CD4-positive, alpha-beta T cell (primary cell): ENCODE measurements around the gene SPTLC1. TPM values are rescaled to one million over a fixed set of nuclear protein-coding genes. Genes with fewer than 3 reads are reported as not detected.

Experiments
- ATAC-seq: fragments of 200-7000 bp; cut with Tn5 transposase; one replicate; pipeline ENCODE4 v1.10.0; 2022; ENCODE audit warnings: mild to moderate bottlenecking; ENCODE audit not compliant: poor library complexity
- CTCF ChIA-PET: fragments of 350-600 bp; sonication (Branson Sonifier 250); formaldehyde crosslinking; loops from one replicate; lab custom pipeline; 2021; ENCODE audit warnings: antibody characterized with exemption, inconsistent platforms; lab: Charles Lee
- POLR2A ChIA-PET: fragments of 350-600 bp; sonication (Branson Sonifier 250); formaldehyde crosslinking; loops from one replicate; lab custom pipeline; 2021; ENCODE audit warnings: antibody characterized with exemption, inconsistent platforms; lab: Charles Lee
- DNase-seq, 14 experiments: peaks; one replicate each; pipeline ENCODE4 v3.0.0-alpha.2; 2013 to 2020; ENCODE audit warnings: mixed read lengths in 2 of 14
- H3K27ac ChIP-seq, 2 donors: one replicate each; pipeline versions ENCODE4 v1.5.1 to v1.7.0; 2013; ENCODE audit warnings: low read length in 2 of 2, low read depth in 1 of 2, mild to moderate bottlenecking in 1 of 2
- H3K27me3 ChIP-seq, 2 experiments: 1 replicate in 1 of 2; 2 replicates in 1 of 2; pipeline versions ENCODE4 v1.6.1 to v1.7.0; 2013; ENCODE audit warnings: low read length in 2 of 2, control low read depth in 1 of 2, mild to moderate bottlenecking in 1 of 2, moderate library complexity in 1 of 2; ENCODE audit not compliant: insufficient read depth in 2 of 2, control insufficient read depth in 1 of 2
- H3K36me3 ChIP-seq: one replicate; pipeline ENCODE4 v1.6.1; 2013; ENCODE audit warnings: low read length, control low read depth; ENCODE audit not compliant: insufficient read depth
- H3K4me1 ChIP-seq: one replicate; pipeline ENCODE4 v1.6.1; 2013; ENCODE audit warnings: low read length, control low read depth; ENCODE audit not compliant: insufficient read depth
- H3K4me3 ChIP-seq: one replicate; pipeline ENCODE4 v1.5.1; 2013; ENCODE audit warnings: mild to moderate bottlenecking, low read length, moderate library complexity
- H3K9me3 ChIP-seq, 2 experiments: 1 replicate in 1 of 2; 2 replicates in 1 of 2; pipeline versions ENCODE4 v1.6.1 to v1.7.0; 2013; ENCODE audit warnings: low read length in 2 of 2, mild to moderate bottlenecking in 2 of 2, control low read depth in 1 of 2, moderate library complexity in 1 of 2; ENCODE audit not compliant: control insufficient read depth in 1 of 2, insufficient read depth in 1 of 2
- H3K27ac Mint-ChIP-seq: one replicate; pipeline ENCODE4 v1.8.0; 2020; ENCODE audit warnings: mixed read lengths
- H3K27me3 Mint-ChIP-seq: one replicate; pipeline ENCODE4 v1.8.0; 2021; ENCODE audit warnings: mixed read lengths
- H3K36me3 Mint-ChIP-seq: one replicate; pipeline ENCODE4 v1.8.0; 2021; ENCODE audit warnings: low read depth, mixed read lengths
- H3K4me1 Mint-ChIP-seq: one replicate; pipeline ENCODE4 v1.8.0; 2021; ENCODE audit warnings: low read depth, mixed read lengths
- H3K4me3 Mint-ChIP-seq: one replicate; pipeline ENCODE4 v1.8.0; 2020; ENCODE audit warnings: mild to moderate bottlenecking, mixed read lengths
- H3K9me3 Mint-ChIP-seq: one replicate; pipeline ENCODE4 v1.8.0; 2020; ENCODE audit warnings: mixed read lengths
- CTCF ChIP-seq: fragments of 200-600 bp; IDR thresholded peaks from one replicate; pipeline ENCODE4 v1.8.0; 2022; ENCODE audit warnings: antibody characterized with exemption, mild to moderate bottlenecking
- intact Hi-C, 2 experiments: fragments of 100-400 bp; cut with DNase I in 1 of 2; cut with micrococcal nuclease in 1 of 2; formaldehyde crosslinking; loops; one replicate each; pipeline versions ENCODE4 v1.15.1 to v1.9.0; 2023 to 2025; cut with DNase I, micrococcal nuclease
- total RNA-seq, 174 experiments: library from RNA in 2 of 174; stranded (reverse) in 2 of 174; gene quantifications; one replicate each; pipeline ENCODE4 v1.2.3 and lab custom pipeline; 2021 to 2026

The SPTLC1 gene
- total RNA-seq, 2 experiments from 2014 or later = 40.9 to 43.0 TPM

GRCh38 chr9:91992461-91993041, 122.7 kb downstream of the SPTLC1 start:
- Histone ChIP-seq H3K4me1 (no peaks in the 10 kb centered on the region), H3K27me3 (peaks cover 5 to 8% of the 10 kb centered on the region in 2 experiments), H3K4me3 (no peak overlapping the region), H3K27ac (no peak overlapping the region), H3K36me3 (no peaks in the 10 kb centered on the region), H3K9me3 (no peaks in the 10 kb centered on the region)
- no peak for DNase-seq
- no peak for ATAC-seq
- Mint-ChIP-seq H3K36me3 (no peaks in the 10 kb centered on the region), H3K4me1 (no peaks in the 10 kb centered on the region), H3K27me3 (peaks cover 22% of the 10 kb centered on the region), H3K9me3 (no peaks in the 10 kb centered on the region), H3K4me3 (no peak overlapping the region), H3K27ac (no peak overlapping the region)
- CTCF ChIA-PET = no interaction called here
- POLR2A ChIA-PET = no interaction called here
- intact Hi-C loops = no loop called here
- no peak for TF ChIP-seq CTCF

GRCh38 chr9:91991721-91992341, 123.4 kb downstream of the SPTLC1 start:
- Mint-ChIP-seq H3K4me1 (no peaks in the 10 kb centered on the region), H3K36me3 (no peaks in the 10 kb centered on the region), H3K9me3 (no peaks in the 10 kb centered on the region), H3K27ac (no peak overlapping the region), H3K4me3 (no peak overlapping the region), H3K27me3 (peaks cover 22% of the 10 kb centered on the region)
- Histone ChIP-seq H3K27me3 (peaks cover 5 to 8% of the 10 kb centered on the region in 2 experiments), H3K36me3 (no peaks in the 10 kb centered on the region), H3K4me1 (no peaks in the 10 kb centered on the region), H3K27ac (no peak overlapping the region), H3K9me3 (no peaks in the 10 kb centered on the region), H3K4me3 (no peak overlapping the region)
- ATAC-seq = no peak
- CTCF ChIA-PET = interaction anchor here (0.5 kb wide), 1 partner anchor 12 kb away, joined by 3 read pairs; no protein-coding TSS in a partner anchor
- POLR2A ChIA-PET = no interaction called here
- no peak for TF ChIP-seq CTCF
- no peak for DNase-seq
- intact Hi-C loops = no loop called here

GRCh38 chr9:91986248-91986647, 129.0 kb downstream of the SPTLC1 start:
- Histone ChIP-seq H3K36me3 (no peaks in the 10 kb centered on the region), H3K27me3 (no peaks in the 10 kb centered on the region), H3K9me3 (no peaks in the 10 kb centered on the region), H3K27ac (no peak overlapping the region), H3K4me1 (no peaks in the 10 kb centered on the region), H3K4me3 (no peak overlapping the region)
- ATAC-seq = no peak
- ChIA-PET POLR2A (no interaction called here), CTCF (no interaction called here)
- H3K27ac Mint-ChIP-seq = no peak overlapping the region
- H3K27me3 Mint-ChIP-seq = peaks cover 18% of the 10 kb centered on the region
- no peak overlapping the region for H3K4me3 Mint-ChIP-seq
- H3K4me1 Mint-ChIP-seq = no peaks in the 10 kb centered on the region
- no peaks in the 10 kb centered on the region for H3K36me3 Mint-ChIP-seq
- no peak for DNase-seq
- no peaks in the 10 kb centered on the region for H3K9me3 Mint-ChIP-seq
- intact Hi-C loops = no loop called here
- no peak for TF ChIP-seq CTCF
